NCI-H128 (cell line): ENCODE results near the gene SLC35F5.
"Not testable (repeated sequence)": the region's sequence is repeated elsewhere in the genome, so short reads cannot be mapped to it uniquely, and the experiment has no call there.

Experiments
- DNase-seq: peaks from one replicate; lab custom pipeline; 2025; ENCODE audit not compliant: unreplicated experiment; lab: John Stamatoyannopoulos, UW

Gene SLC35F5, protein sequence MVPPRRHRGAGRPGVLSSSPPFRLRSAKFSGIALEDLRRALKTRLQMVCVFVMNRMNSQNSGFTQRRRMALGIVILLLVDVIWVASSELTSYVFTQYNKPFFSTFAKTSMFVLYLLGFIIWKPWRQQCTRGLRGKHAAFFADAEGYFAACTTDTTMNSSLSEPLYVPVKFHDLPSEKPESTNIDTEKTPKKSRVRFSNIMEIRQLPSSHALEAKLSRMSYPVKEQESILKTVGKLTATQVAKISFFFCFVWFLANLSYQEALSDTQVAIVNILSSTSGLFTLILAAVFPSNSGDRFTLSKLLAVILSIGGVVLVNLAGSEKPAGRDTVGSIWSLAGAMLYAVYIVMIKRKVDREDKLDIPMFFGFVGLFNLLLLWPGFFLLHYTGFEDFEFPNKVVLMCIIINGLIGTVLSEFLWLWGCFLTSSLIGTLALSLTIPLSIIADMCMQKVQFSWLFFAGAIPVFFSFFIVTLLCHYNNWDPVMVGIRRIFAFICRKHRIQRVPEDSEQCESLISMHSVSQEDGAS

DNA sequence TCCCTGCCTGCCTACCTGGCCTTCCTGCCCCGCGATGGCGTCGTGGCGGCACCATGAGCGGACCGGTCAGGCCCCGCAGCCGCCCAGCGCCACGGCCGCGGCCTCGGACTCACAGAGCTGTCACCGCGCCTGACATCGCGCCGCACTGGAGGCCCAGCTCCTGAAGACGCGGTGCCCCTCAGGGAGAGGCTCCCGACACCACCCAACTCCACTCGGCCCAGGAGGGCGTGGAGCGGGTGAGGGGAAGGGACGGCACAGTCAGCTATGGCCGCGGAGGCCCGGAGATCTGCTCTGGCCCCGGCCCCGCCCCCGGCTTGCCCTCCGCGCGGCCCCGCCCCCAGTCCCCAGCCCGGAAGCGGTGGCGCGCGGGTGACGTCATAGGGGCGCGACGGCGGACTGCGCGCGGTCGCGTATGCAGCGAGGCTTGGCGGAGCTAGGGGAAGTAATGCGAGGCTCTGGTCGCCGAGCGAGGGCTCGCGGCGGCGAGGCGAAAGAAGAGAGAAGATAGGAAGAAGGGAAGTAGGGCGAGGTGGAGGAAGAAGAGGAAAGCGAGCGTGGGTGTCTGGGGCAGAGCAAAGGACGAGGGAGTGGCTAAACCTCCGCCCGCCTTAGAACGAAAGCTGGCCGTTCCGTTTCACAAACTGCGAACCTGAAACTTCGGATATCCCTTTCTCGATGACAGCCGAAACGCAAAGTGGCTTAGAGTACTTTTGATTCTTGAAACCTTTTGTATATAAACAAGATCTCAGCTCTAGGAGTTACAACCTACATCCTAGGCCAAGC lies at the start of gene SLC35F5:
TSS of gene SLC35F5 (minus strand) at position 288 of the 783 bp plus-strand sequence. CDS start at position 55, 233 bp downstream.
- DNase-seq: peak; percentile 83

DNA sequence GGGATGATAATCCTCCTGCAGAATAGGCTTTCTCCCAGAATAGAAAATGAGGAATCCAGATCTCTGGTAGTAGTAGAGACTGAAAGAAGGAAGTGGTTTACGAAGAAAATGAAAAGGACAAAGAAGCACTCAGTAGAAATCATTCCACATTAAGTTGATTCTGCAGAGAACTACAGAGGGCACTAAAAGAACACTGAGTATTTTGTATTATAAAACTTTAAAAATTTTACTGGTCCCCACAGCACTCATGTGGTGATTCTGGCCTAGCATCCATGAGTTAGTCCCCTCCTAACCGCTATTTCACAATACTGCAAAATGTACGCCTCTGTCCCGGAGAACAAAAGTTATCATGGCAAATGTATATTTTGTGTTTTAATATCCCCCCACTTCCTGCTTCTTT lies 42.9 kb upstream of the SLC35F5 start:
- no peak for DNase-seq

DNA sequence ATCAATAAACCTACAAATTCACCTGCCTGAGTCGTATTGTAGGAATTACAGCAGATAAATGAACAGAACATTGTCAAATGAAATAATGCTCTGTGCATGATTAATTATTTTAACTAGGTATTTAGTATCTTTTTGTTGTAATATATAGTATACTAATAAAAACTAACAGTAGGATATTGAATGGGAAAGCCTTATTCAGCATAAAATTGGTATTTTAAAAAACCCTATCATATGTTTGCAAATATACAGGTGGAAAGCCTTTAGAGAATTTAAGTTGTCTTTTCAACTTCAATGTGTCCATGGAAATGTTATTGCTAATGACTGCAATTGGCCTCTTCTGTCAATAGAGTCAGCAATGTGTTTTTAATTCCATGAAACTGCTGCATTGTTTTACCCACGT lies 40.8 kb upstream of the SLC35F5 start:
- DNase-seq: no peak

DNA sequence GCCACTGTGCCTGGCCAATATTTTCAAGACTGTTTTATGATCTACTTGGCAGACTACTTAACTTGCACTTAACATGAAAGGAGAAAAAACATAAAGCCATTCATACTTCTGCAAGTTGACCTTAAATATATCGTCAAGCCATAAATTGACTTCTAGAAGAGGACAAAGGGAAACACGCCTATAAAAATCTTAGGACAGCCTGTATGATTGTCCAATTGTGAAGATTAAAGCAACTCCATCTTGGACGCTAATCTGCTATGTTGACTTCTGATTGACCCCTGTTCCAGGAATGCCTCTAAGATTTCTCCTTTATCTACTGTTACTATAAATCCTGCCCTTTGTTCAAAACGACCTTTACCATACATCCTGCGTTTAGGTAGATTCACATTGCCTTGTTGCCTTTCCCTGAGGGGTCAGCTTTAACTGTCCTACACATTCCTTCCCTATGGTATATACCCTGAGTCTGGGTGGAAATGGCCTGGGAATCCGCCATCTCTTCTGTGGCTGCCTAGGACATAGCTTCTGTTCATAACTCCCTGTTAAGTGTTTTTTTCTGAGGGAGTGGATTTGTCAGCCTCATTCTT lies 40.2 kb upstream of the SLC35F5 start:
- DNase-seq: no peak

DNA sequence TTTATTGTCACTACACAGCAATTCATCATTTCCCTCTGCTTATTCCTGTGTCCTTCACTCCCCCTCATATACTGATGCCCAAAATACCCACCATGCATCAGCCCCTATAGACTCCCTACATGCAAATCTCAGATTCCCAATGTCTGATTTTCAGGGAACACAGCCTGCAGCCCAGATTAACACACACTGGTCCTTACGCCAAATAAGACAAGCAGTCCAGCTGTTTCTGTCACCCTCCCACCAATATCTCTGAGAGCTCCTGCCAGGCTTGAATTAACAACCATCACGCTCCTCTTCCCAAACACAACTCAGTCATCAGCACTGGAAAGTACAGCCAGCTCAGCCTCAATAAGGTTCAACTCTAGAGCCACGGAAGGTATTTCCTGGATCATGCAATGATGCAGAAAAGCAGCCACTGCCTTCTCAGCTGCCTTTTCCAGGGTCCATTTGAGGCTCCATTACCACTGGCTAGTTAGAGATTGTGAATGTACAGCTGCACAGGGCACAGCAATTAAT lies 39.0 kb upstream of the SLC35F5 start:
- no peak for DNase-seq

DNA sequence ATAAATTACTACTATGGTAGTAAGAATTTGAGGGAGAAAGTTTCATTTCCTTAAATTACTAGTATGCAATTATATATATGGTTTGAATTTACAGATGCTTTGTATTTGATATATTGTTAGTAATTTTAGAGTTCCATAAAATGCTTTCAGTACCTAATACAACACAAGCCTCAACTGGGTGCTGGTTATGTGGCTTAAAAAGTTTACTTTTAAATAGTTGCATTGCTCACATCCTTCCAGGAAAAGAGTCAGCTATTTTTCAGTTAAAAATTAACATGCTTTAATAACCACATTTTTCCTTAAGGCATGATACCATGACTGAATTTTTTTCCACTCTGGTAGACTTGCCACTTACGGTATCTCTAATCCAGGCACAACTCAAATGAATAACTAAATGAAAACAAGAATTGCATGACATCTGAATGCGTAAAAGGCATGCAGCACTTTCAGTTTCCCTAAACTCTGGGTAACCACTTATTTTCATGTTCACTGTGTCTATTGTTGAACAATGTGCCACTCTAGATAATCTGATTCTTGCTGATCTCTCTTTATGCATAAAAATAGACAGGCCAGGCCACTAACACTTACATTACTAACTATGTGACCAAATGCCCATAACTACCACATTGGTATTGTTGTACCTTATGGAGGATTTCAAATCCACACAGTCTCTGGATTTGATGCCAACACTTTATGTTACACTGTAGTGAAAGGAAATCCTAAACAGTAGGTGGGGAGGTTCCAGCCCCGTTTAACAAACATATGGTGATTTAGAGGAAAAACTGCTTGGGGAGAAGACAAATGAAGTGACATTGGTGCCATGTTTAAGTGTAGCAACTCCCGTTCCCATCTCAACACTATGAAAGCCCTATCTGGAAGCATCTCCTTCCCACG lies 35.5 kb upstream of the SLC35F5 start:
- no peak for DNase-seq

DNA sequence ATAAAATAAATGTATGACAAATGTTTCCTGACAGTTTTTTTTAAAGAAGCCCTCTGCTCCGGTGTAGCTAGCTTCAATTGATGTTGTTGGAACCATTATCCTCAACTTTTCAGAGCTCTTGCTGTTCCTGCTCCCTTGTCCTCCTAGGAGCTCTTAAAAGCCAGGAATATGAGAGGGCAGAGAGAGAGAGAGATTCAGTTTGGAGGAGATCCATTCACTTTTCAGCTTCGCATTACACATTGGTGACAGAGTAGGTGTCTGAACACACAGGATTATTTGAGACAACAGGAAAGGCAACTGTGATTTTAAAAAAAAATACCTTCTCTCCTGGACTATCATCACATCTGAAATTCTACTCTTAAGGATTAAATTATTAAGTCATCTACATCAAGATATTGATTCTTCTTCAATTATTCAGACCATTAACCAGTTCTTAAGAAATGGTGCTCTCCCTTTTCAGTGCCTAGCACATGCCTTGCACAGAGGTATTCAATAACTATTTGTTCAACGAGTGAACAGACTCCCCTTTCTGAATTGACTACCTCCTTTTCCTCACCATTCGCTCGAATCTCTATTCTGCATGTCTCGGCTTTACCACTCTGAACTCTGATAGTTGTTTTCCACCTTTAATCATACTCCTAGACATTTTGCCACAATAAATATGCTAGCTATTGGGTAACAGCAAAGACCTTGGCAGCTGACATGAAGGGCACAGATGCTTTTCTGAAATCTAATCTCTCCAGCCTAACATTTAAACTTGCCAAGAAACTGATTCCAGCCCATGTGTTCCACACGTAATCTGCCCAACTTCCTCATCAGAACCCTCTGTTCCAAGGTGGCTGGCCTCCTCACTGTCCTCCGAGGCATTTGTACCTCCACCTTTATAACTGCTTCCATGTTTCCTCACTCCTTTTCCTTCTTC lies 28.6 kb upstream of the SLC35F5 start:
- no peak for DNase-seq

DNA sequence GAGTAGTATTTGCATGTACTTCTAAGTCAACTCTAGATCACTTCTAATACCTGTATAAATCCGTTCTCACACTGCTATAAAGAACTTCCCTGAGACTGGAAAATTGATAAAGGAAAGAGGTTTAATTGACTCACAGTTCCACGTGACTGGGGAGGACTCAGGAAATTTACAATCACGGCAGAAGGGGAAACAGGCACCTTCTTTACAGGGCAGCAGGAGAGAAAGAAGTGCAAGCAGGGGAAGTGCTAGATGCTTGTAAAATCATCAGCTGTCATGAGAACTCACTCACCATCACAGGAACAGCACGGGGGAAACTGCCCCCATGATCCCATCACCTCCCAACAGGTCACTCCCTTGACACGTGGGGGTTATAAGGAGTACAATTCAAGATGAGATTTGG lies 24.0 kb upstream of the SLC35F5 start:
- DNase-seq: no peak

DNA sequence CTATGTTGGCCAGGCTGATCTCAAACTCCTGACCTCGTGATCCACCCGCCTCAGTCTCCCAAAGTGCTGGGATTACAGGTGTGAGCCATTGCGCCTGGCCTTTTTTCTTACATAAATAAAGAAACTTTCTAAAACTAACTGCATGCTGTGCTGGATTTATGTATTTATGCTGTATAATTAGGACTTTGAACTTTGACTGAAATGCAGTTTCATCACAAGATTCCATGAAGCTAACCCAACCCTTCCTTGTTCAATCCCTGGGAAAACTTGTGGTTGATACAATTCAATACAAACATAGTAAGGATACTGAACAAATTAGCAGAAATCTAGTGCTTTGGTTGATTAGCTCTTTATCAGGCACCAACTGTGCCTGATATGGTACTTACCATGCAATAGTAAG lies 20.9 kb upstream of the SLC35F5 start:
- no peak for DNase-seq

DNA sequence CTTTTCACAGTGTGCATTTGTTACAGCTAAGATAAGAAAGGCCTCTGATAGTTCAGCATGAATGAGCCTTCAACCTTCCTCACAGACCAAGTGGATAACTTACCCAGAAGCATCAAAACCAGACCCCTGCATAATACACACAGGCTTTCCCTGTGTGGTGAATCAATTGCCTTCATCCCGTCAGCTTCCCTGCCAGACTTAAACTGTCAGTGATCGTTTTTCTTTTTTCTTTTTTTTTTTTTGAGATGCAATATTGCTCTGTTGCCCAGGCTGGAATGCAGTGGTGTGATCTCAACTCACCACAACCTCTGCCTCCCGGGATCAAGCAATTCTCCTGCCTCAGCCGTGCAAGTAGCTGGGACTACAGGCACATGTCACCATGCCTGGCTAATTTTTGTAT lies 20.5 kb upstream of the SLC35F5 start:
- no peak for DNase-seq

DNA sequence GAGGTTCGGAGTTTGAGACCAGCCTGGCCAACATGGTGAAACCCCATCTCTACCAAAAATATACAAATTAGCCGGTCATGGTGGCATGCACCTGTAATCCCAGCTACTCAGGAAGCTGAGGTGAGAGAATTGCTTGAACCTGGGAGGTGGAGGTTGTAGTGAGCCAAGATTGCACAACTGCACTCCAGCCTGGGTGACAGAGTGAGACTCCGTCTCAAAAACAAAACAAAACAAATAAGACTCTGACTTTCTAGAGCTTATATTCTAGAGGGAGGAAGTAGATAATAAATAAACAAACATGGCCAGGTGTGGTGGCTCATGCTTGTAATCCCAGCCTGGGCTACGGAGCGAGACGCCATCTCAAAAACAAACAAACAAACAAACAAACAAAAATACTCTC lies 18.2 kb upstream of the SLC35F5 start:
- DNase-seq: not testable (repeated sequence)

DNA sequence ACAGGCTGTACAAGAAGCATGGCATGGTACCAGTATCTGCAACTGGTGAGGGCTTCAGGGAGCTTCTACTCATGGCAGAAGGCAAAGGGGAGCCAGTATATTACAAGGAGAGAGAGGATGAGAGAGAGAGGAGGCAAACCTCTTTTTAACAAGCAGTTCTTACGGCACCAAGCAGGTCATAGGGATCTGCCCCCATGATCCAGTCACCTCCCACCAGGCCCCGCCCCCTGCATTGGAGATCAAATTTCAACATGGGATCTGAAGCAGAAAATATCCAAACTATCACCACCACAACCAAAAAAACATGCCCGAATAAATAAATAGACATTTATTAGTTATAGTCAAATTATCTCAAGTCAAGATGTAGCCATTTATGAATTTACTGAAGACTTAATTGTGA lies 14.5 kb upstream of the SLC35F5 start:
- DNase-seq: no peak

DNA sequence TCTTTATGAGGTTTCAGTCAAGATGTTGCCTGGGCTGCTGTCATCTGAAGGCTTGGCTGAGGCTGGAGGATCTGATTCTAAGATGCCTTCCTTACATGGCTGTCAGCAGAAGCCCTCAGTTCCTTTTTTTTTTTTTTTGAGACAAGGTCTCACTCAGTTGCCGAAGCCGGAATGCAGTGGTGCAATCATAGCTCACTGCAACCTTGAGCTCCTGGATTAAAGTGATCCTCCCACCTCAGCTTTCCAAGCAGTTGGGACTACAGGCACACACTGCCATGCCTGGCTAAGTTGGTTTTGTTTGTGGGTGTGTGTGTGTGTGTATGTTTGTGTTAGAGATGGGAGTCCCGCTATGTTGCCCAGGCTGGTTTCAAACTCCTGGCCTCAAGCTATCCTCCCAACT lies 13.1 kb upstream of the SLC35F5 start:
- no peak for DNase-seq

DNA sequence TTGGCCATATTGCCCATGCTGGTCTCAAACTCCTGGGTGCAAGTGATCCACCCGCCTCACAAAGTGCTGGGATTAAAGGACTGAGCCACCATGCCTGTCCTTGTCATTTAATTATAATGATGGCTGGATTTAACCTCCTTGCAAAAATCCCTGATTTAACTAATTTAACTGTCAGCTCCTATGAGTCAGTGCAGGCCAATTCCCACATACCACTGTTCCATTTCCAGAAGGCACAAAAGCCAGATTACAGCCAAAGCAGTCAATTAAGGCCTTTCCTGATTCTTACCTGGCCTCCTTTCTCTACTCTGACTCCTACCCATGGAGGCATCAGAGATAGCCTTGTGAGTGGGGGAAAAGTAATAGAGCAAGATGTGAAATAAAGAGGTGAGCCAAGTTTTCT lies 12.3 kb upstream of the SLC35F5 start:
- DNase-seq: no peak

DNA sequence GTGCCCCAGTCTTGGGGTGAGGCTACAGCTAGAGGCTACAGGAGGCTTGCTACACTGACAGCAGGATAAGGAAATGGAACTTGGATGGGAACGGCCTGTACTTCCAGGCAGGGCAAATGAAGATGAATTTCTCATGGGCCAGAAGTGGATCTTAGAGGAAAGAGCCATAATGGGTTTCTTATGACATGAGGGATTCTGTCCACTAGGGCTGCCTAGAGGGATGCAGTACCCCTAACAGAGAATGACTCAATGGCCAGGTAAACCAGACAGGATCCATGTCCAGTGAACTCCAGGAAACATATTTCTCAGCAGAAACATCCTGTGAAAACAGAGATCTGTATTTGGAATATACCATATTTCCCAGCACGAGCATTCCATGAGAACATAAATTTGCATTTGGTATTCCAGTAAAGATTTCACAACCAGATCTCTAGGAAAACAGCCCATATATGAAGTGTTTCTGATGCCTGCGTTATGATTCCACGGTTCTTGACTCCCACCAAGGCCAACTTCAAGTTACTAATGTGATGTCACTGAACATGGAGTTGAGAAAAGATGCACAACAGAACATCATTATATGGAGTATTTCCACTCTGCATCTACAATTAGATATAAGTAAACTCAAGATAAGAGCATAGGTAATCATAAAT lies 11.5 kb upstream of the SLC35F5 start:
- DNase-seq: no peak

DNA sequence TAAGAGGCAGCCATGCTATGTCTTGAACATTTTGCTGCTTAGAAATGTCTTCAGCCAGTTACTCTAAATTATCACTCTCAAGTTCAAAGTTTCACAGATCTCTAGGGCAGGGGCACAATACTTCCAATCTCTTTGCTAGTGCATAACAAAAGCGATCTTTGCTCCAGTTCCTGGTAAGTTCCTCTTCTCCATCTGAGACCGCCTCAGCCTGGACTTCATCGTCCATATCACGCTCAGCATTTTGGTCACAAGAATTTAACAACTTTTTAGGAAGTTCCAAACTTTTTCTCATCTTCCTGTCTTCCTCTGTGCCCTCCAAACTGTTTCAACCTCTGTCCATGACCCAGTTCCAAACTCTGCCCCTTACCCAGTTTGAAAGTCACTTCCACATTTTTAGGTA lies 8.8 kb upstream of the SLC35F5 start:
- DNase-seq: no peak

DNA sequence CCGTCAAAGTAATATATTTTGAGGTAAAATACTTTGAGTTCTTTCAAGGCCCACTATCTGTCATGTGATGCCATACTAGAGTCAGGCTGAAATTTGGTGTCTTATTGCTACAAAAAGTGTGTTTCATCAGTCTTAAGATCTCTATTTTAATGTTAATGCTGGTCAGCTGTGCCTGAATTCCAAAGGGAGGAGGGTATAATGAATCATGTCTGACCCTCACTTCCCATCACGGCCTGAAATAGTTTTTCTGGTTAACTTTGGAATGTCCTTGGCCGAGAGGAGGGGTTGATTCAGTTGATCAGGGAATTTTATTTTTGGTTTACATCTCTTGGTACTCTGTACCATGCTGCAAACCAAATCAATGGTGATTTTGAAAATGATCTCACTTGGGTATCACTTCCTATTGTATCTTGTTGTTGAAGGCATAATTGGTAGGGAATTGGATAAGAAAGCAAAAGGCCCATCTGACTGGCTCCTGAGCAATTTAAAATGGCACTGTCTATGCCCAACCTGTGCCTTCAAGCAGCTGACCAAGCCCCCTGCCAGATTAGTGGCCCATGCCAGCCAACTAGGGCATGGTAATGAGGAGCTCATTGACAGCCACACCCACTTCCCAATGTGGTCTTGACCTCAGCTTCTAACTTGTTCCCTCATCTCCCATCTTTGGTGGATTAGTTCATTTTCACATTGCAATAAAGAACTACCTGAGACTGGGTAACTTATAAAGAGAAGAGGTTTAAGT lies 6.1 kb upstream of the SLC35F5 start:
- no peak for DNase-seq

DNA sequence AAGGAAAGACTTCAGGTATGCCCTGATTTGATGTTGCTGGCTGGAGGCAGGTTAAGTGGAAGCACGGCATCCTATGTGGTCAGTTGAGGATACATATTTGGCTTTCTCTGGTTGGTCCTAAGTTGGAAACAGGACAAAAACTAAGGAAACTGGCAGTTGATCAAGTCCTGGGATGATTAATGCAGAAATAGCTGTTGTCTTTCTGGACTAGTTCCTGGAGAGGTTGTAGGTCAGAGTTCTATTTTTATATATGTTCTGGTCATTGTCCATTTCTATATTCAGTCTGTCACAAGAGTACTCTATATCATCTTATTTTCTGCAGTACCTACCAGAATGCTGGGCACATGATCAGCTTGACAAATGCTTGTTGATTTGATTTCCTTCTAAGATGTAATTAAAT lies 4.0 kb upstream of the SLC35F5 start:
- DNase-seq: no peak
